ENCODE results near the gene DGCR6. TPM values are rescaled to one million over a fixed set of nuclear protein-coding genes. Genes with fewer than 3 reads are reported as not detected.
"Not testable (repeated sequence)": the region's sequence is repeated elsewhere in the genome, so short reads cannot be mapped to it uniquely, and the experiment has no call there.

The DGCR6 gene
- total and polyA plus RNA-seq, 2 donors (not counting 1 experiment from before 2014, with no cell fraction given), result 0.56 to 0.83 TPM

DNA sequence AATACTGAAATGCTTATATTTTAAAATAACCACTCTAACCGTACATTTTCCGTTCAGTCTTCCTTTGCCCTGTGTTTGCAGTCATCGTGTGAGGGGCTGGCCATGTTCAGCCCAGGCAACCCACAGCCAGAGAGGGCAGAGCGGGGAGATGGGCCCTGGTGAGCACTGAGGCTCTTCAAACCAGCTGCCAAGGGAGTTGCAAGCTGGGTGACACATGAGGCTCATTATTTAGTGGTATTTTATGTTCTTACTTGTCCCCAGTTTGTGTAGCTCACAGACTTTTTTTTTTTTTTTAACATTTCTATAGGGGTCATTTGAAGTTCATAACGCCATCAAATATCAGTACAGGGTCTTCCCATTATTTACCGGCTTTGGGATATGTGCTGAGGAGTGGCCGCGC lies 18.0 kb upstream of the DGCR6 start:
- no peak for DNase-seq (ENCODE audit: low read depth in 2 of 2)
- H3K27ac ChIP-seq (ENCODE audit: insufficient read depth, low read length), result no peak overlapping the region
- no peak overlapping the region for H3K9ac ChIP-seq (ENCODE audit: insufficient read depth, low read length)
- H3K36me3 ChIP-seq (ENCODE audit: control insufficient read depth, insufficient read depth, low read length), result no peaks in the 10 kb centered on the region
- no peaks in the 10 kb centered on the region for H3K79me2 ChIP-seq (ENCODE audit: control insufficient read depth, insufficient read depth, low read length)
- no peak overlapping the region for H3K4me2 ChIP-seq (ENCODE audit: extremely low read depth, insufficient read depth, low read length)
- H2AFZ ChIP-seq (ENCODE audit: low read length), result no peak overlapping the region
- TF ChIP-seq, protein P1, sequence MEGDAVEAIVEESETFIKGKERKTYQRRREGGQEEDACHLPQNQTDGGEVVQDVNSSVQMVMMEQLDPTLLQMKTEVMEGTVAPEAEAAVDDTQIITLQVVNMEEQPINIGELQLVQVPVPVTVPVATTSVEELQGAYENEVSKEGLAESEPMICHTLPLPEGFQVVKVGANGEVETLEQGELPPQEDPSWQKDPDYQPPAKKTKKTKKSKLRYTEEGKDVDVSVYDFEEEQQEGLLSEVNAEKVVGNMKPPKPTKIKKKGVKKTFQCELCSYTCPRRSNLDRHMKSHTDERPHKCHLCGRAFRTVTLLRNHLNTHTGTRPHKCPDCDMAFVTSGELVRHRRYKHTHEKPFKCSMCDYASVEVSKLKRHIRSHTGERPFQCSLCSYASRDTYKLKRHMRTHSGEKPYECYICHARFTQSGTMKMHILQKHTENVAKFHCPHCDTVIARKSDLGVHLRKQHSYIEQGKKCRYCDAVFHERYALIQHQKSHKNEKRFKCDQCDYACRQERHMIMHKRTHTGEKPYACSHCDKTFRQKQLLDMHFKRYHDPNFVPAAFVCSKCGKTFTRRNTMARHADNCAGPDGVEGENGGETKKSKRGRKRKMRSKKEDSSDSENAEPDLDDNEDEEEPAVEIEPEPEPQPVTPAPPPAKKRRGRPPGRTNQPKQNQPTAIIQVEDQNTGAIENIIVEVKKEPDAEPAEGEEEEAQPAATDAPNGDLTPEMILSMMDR (conservative IDR thresholded peaks at IDR 0.05 in 1 of 2, IDR thresholded peaks at IDR 0.05 in 1 of 2; ENCODE audit: low read depth in 1 of 2, low read length in 2 of 2), result no peak
- TF ChIP-seq EZH2 (IDR thresholded peaks at IDR 0.05; ENCODE audit: low read length, missing control alignments), result no peak
- no peaks in the 10 kb centered on the region for H4K20me1 ChIP-seq (ENCODE audit: control insufficient read depth, extremely low read depth, insufficient read depth, low read length)
- H3K27me3 ChIP-seq (ENCODE audit: control insufficient read depth, insufficient read depth, low read length), result peaks cover 2% of the 10 kb centered on the region
- no peaks in the 10 kb centered on the region for H3K9me3 ChIP-seq (ENCODE audit: control insufficient read depth, insufficient read depth, low read depth, low read length)
- H3K4me3 ChIP-seq (replicated peaks in 1 of 4; ENCODE audit: control extremely low read depth in 1 of 4, insufficient read depth in 1 of 4, low read depth in 3 of 4, low read length in 4 of 4), result no peak overlapping the region
- H3K4me1 ChIP-seq (ENCODE audit: control insufficient read depth, extremely low read depth, insufficient read depth, low read length), result no peaks in the 10 kb centered on the region

DNA sequence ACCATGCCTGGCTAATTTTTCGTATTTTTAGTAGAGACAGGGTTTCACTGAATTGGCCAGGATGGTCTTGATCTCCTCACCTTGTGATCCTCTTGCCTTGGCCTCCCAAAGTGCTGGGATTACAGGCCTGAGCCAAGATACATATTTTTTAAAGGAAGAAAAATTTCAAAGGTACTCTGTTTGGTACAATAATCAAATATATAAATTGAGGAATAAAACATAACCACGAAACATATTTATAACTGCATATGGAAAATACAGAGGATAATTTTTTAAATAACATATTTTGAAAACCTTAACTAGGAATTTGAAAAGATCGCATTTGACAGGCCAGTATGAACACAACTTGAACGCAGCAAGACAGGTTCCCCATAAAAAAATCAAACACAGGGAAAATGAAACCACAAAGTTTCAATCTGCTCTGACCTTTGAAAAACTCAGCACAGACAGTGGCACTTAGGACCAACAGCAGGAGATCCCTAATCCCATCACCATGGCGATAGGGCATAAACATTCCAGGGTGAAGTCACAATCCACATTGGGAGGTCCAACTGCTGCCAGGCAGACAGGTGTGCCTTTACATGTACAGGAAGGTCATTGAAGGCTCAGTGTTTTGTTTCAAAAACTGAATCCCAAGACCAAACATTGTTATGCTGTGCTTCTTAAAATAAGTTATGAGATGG lies 15.5 kb upstream of the DGCR6 start:
- H3K9me3 ChIP-seq (ENCODE audit: control insufficient read depth, insufficient read depth, low read depth, low read length); H3K27ac ChIP-seq (ENCODE audit: insufficient read depth, low read length); H3K79me2 ChIP-seq (ENCODE audit: control insufficient read depth, insufficient read depth, low read length); H3K27me3 ChIP-seq (ENCODE audit: control insufficient read depth, insufficient read depth, low read length); H3K4me2 ChIP-seq (ENCODE audit: extremely low read depth, insufficient read depth, low read length); H3K9ac ChIP-seq (ENCODE audit: insufficient read depth, low read length); H3K4me3 ChIP-seq (replicated peaks in 1 of 4; ENCODE audit: control extremely low read depth in 1 of 4, insufficient read depth in 1 of 4, low read depth in 3 of 4, low read length in 4 of 4); H3K4me1 ChIP-seq (ENCODE audit: control insufficient read depth, extremely low read depth, insufficient read depth, low read length); H2AFZ ChIP-seq (ENCODE audit: low read length); H4K20me1 ChIP-seq (ENCODE audit: control insufficient read depth, extremely low read depth, insufficient read depth, low read length); H3K36me3 ChIP-seq (ENCODE audit: control insufficient read depth, insufficient read depth, low read length); DNase-seq (ENCODE audit: low read depth in 2 of 2): not testable (repeated sequence)

DNA sequence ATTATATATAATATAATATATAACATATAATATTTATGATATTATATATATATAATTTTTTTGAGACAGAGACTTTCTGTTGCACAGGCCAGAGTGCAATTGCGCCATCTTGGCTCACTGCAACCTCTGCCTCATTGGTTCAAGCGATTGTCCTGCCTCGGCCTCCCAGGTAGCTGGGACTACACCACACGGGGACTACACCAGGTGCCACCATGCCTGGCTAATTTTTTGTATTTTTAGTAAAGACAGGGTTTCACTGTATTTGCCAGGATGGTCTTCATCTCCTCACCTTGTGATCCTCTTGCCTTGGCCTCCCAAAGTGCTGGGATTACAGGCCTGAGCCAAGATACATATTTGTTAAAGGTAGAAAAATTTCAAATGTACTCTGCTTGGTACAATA lies 12.3 kb upstream of the DGCR6 start:
- not testable (repeated sequence) for DNase-seq (ENCODE audit: low read depth in 2 of 2); H3K27me3 ChIP-seq (ENCODE audit: control insufficient read depth, insufficient read depth, low read length); H3K4me2 ChIP-seq (ENCODE audit: extremely low read depth, insufficient read depth, low read length); H3K9me3 ChIP-seq (ENCODE audit: control insufficient read depth, insufficient read depth, low read depth, low read length); H3K9ac ChIP-seq (ENCODE audit: insufficient read depth, low read length); H3K36me3 ChIP-seq (ENCODE audit: control insufficient read depth, insufficient read depth, low read length); H3K4me1 ChIP-seq (ENCODE audit: control insufficient read depth, extremely low read depth, insufficient read depth, low read length); H2AFZ ChIP-seq (ENCODE audit: low read length); H3K79me2 ChIP-seq (ENCODE audit: control insufficient read depth, insufficient read depth, low read length); H3K27ac ChIP-seq (ENCODE audit: insufficient read depth, low read length); H4K20me1 ChIP-seq (ENCODE audit: control insufficient read depth, extremely low read depth, insufficient read depth, low read length); H3K4me3 ChIP-seq (replicated peaks in 1 of 4; ENCODE audit: control extremely low read depth in 1 of 4, insufficient read depth in 1 of 4, low read depth in 3 of 4, low read length in 4 of 4)

DNA sequence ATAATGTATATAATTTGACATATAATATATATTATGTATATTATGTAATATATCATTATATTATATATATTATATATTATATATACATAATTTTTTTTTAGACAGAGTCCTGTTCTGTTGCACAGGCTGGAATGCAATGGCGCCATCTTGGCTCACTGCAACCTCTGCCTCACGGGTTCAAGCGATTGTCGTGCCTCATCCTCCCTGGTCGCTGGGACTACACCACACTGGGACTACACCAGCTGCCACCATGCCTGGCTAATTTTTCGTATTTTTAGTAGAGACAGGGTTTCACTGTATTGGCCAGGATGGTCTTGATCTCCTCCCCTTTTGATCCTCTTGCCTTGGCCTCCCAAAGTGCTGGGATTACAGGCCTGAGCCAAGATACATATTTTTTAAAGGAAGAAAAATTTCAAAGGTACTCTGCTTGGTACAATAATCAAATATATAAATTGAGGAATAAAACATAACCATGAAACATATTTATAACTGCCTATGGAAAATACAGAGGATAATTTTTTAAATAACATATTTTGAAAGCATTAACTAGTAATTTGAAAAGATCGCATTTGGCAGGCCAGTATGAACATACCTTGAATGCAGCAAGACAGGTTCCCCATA lies 10.0 kb upstream of the DGCR6 start:
- not testable (repeated sequence) for H2AFZ ChIP-seq (ENCODE audit: low read length); H3K36me3 ChIP-seq (ENCODE audit: control insufficient read depth, insufficient read depth, low read length); H3K9ac ChIP-seq (ENCODE audit: insufficient read depth, low read length); H3K79me2 ChIP-seq (ENCODE audit: control insufficient read depth, insufficient read depth, low read length); H3K27me3 ChIP-seq (ENCODE audit: control insufficient read depth, insufficient read depth, low read length); H3K4me2 ChIP-seq (ENCODE audit: extremely low read depth, insufficient read depth, low read length); H4K20me1 ChIP-seq (ENCODE audit: control insufficient read depth, extremely low read depth, insufficient read depth, low read length); H3K4me1 ChIP-seq (ENCODE audit: control insufficient read depth, extremely low read depth, insufficient read depth, low read length); H3K9me3 ChIP-seq (ENCODE audit: control insufficient read depth, insufficient read depth, low read depth, low read length); H3K4me3 ChIP-seq (replicated peaks in 1 of 4; ENCODE audit: control extremely low read depth in 1 of 4, insufficient read depth in 1 of 4, low read depth in 3 of 4, low read length in 4 of 4); H3K27ac ChIP-seq (ENCODE audit: insufficient read depth, low read length); DNase-seq (ENCODE audit: low read depth in 2 of 2)

DNA sequence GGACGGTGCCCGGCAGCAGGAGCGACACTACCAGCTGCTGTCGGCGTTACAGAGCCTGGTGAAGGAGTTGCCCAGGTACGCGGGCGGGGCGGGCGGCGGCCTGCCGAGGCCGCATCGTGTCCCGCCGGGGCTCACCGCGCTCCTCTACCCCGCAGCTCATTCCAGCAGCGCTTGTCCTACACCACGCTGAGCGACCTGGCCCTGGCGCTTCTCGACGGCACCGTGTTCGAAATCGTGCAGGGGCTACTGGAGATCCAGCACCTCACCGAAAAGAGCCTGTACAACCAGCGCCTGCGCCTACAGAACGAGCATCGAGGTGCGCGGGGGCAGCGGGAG lies 258 bp downstream of the DGCR6 start:
- H2AFZ ChIP-seq (ENCODE audit: low read length); H3K4me1 ChIP-seq (ENCODE audit: control insufficient read depth, extremely low read depth, insufficient read depth, low read length); H4K20me1 ChIP-seq (ENCODE audit: control insufficient read depth, extremely low read depth, insufficient read depth, low read length); H3K4me2 ChIP-seq (ENCODE audit: extremely low read depth, insufficient read depth, low read length); H3K27me3 ChIP-seq (ENCODE audit: control insufficient read depth, insufficient read depth, low read length); H3K79me2 ChIP-seq (ENCODE audit: control insufficient read depth, insufficient read depth, low read length); H3K4me3 ChIP-seq (replicated peaks in 1 of 4; ENCODE audit: control extremely low read depth in 1 of 4, insufficient read depth in 1 of 4, low read depth in 3 of 4, low read length in 4 of 4); H3K36me3 ChIP-seq (ENCODE audit: control insufficient read depth, insufficient read depth, low read length); DNase-seq (ENCODE audit: low read depth in 2 of 2); H3K27ac ChIP-seq (ENCODE audit: insufficient read depth, low read length); H3K9ac ChIP-seq (ENCODE audit: insufficient read depth, low read length); H3K9me3 ChIP-seq (ENCODE audit: control insufficient read depth, insufficient read depth, low read depth, low read length): not testable (repeated sequence)

Measured in fibroblast of lung (primary cell).